Prostate gland (tissue), 2 donors: Measurements from ENCODE around the gene ANTXRL.
"Not testable (repeated sequence)": the region's sequence is repeated elsewhere in the genome, so short reads cannot be mapped to it uniquely, and the experiment has no call there.

Experiments
- CTCF ChIP-seq, 4 experiments: fragments of 200-600 bp in 2 of 4; fragments of 450-650 bp in 2 of 4; sonication (generic) in 2 of 4; IDR thresholded peaks; 1 replicate in 3 of 4; 2 replicates in 1 of 4; pipeline ENCODE4 v1.5.1; 2016 to 2019; ENCODE audit warnings: antibody characterized with exemption in 4 of 4, mild to moderate bottlenecking in 2 of 4, moderate library complexity in 2 of 4
- POLR2A ChIP-seq: fragments of 450-650 bp; IDR thresholded peaks from one replicate; pipeline ENCODE4 v1.6.1; 2016; ENCODE audit warnings: antibody characterized with exemption, mild to moderate bottlenecking
- POLR2AphosphoS5 ChIP-seq: sonication (generic); formaldehyde crosslinking; IDR thresholded peaks from one replicate; pipeline ENCODE4 v1.6.1; 2017; ENCODE audit warnings: antibody characterized with exemption

- not testable (repeated sequence) for TF ChIP-seq CTCF (IDR thresholded peaks at IDR 0.05); POLR2AphosphoS5; POLR2A
These were observed 4.4 kb upstream of the ANTXRL start for GRCh38 chr10:46282421-46282831.
